Stimulated activated CD8-positive, alpha-beta memory T cell treated with anti-CD3 and anti-CD28 coated beads, Interleukin-7, amount 100 ng/mL, for 1 hour (primary cell): ENCODE data around the gene KCNJ2.

Source experiments
- DNase-seq, 2 donors: peaks; one replicate each; pipeline ENCODE4 v3.0.0-alpha.2; 2020; ENCODE audit warnings: low read depth in 2 of 2

Gene KCNJ2

DNA sequence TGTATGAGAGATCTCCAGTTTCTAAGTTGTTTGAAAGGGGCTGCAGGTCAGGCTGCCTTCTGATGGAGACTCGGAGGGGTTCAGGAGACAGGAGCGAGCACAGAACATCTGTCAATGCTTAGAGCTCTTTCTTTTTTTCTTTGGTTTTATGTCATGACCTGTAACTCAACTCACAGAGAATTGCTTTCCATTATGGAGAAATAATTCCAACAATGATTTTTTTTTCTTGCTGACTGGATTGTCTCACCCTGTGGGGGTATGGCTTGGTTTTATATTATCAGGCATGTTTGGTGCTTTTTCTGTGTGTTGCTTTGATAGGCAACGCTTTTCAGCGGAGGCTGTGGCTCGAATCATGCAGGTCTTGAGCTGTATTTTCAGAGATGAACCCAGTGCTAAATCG is 10.7 kb upstream of the KCNJ2 start:
- DNase-seq: no peak

DNA sequence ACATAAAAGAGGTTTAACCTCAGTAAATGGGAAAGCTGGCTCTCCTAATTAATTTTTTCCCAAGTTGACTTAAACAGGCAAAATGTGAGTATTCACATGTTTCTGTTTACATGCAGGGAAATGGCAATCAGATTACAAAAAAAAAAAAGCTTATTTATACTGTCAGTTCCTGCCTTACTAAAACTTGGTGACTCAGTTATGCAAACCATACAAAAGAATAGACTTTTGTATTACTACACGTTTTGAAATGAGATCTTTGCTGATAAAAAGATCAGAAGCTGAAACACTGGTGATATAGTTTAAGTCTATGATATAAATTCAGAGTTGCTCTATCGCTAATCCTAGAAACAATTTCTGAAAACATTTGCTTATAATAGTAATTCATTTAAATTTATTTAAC is 9.4 kb upstream of the KCNJ2 start:
- DNase-seq: no peak

DNA sequence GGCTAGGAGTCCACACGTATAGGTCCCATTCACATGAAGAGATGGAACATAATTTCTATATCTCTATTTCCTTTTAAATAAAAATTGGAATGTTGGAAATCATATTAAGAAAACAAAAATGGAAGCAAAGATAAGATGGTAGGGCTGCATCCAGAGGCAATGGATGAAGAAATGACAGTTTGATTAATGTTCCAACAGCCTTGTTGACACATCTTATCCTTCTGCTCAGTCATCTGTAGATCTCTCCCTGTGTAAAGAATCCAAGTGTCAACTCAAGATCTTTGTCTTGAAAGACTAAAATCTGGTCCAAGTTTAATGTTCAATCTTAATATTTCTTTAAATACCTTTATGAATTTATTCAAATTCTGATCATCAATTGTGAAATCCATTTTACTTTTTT is 7.8 kb upstream of the KCNJ2 start:
- no peak for DNase-seq

DNA sequence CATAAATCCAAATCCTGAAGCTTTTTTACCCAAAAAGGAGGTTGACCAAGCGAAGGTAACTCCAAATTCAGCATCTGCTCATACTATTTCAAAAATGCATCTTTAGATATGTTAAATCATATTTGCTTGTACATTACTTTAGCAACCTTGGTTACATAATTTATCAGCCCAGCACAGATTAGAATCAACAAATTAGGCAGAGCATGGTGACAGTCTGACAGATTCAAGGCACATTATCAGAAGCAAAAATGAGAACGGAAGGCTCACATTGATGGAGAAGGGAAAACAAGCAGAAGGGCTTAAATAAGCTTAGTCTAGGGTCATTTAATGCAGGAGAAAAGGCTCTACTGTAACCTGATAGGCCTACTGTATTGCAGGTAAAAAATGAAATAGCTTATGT is 3.9 kb upstream of the KCNJ2 start:
- no peak for DNase-seq

DNA sequence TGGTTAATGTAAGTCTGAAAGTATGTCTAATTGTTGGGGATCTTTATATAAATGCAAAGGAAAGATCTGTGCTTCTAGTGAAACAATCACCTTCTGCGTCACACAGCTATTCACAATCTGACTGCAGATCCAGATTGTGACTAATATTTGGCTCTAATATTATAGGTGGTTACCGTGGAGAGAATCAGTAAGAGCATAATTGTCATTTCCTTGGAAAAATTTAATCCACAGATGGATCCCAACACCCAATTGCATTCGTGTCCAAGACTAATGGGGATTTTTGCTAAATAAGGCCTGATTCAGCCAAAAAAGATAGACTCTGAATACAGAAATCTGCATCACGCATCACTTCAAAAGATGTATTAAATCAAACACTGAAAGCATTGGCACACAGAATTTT is 2.7 kb upstream of the KCNJ2 start:
- no peak for DNase-seq

- DNase-seq: no peak
These were observed 1.0 kb upstream of the KCNJ2 start for GRCh38 chr17:70168044-70168976.

DNA sequence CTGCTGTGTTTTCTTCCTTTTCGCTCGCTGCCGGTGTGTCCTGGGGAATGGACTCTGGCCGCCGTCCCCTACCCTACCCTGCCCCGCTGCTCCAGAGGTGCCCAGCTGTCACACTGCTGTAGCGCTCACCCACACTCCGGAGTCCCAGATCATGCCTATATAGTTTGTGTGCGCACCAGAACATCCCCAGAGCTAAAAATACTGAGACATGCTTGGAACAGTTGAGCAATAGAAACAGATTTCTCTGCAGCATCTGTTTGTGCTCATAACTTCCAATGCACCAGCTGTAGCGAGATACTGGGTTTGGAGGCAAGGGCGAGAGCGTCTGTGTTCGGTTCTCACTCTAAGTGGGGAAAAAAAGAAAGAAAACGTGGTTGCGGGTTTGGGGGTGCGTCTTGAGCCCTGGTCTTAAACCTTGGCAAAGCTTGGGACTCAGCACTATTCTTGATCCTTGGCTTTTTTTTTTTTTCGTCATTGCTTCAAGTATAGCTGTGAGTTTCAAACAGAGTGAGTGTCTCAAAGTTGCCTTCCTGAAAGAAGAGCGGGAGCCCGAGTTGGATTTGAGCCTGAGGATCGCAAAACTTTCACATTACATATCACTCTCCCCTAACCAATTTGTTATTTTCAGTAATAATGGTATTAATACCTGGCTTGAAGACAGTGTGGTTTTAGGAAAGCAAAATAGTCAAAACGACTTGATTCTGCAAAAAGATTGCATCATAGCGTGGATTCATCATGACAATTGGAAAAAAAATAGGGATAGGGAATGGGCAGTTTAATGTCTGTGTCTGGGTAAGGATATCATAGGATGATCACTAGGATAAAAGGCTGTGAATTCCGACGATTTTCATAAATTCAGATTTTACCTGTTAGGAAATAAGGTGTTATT is 621 bp downstream of the KCNJ2 start:
- no peak for DNase-seq

DNA sequence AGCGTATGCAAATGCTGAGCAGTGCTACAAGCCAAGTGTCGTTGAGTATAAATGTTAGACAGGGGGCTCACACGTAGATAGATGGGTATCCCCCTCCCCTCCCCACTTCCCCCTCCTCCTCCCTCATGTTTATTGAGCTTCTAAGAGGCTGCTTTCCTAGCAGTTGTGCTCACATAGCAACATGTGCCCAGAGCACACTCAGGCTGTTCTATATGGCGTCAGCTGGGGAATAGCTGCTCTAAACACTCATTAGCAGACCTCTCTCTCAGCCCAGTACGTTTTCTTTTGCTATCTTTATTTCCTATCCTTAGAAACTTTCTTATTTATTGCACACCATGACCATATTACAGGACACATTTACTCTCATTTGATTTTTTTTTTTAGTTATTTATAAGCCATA is 1.8 kb downstream of the KCNJ2 start:
- DNase-seq: no peak

DNA sequence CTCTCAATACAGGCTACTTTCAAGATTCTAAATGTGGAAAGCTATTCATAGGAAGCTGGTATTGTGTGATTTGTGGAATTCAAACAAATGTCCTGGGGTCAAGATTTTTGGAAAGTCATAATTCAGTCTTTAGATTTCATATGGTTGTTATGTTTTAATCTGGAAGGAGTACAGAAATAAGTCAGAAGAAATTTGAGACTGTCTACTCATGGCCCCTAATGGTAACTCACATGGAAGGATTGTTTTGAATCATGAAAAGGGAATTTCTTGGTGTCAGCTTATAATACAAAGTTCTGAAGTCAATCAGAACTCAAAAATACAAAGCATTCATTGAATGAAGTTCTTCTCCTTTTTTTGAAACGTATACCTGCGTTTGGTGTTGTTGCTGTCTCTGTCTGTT is 3.1 kb downstream of the KCNJ2 start:
- no peak for DNase-seq

- no peak for DNase-seq
These were observed 3.6 kb downstream of the KCNJ2 start for GRCh38 chr17:70172923-70173322.

DNA sequence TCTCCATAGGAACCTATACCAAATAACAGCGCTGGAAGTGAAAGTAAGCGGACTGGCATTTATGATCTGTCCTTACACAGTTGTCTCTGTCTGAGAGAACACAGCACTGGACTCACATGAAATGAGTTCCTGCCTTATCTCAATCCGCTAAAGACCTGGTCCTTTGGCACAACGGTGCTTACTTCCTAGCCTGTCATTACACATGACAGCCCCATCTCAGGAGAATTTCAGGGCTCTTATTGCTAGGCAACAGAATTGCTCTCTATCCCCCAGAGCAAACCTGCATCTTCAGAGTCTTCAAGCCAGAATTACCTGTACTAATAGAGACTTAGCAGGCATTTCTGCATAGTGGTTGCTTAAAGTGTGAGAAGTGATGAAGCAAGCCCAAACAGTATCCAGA is 4.3 kb downstream of the KCNJ2 start:
- no peak for DNase-seq

GRCh38 chr17:70181376-70181775 is 12.0 kb downstream of the KCNJ2 start:
- DNase-seq: no peak

- no peak for DNase-seq
These were observed 12.5 kb downstream of the KCNJ2 start for GRCh38 chr17:70181866-70182265.

- no peak for DNase-seq
These were observed 14.2 kb downstream of the KCNJ2 start for GRCh38 chr17:70183508-70183907.

GRCh38 chr17:70184207-70184606 is 14.9 kb downstream of the KCNJ2 start:
- no peak for DNase-seq

GRCh38 chr17:70184770-70185169 is 15.4 kb downstream of the KCNJ2 start:
- no peak for DNase-seq

DNA sequence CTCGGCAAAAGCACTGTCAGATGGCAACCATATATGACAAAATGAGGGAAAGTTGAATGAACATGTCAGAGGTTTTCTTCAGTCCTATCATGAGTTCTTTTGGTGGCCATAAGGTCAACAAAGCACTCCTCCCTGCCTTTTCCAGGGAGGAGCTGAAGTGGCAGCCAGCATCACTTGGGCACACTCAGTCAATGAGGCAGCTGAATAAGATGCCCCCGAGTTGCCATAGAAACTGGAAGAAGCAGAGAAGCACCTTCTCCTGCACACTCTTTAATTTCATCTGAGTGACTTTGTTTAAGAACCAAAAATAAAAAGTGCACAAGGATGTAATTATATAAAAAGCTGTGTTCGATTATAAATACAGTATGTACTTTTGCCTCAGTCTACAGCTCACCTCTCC is 16.0 kb downstream of the KCNJ2 start:
- DNase-seq: no peak

- DNase-seq: no peak
These were observed 18.1 kb downstream of the KCNJ2 start for GRCh38 chr17:70187383-70187782.

- no peak for DNase-seq
These were observed 21.9 kb downstream of the KCNJ2 start for GRCh38 chr17:70190959-70191805.

DNA sequence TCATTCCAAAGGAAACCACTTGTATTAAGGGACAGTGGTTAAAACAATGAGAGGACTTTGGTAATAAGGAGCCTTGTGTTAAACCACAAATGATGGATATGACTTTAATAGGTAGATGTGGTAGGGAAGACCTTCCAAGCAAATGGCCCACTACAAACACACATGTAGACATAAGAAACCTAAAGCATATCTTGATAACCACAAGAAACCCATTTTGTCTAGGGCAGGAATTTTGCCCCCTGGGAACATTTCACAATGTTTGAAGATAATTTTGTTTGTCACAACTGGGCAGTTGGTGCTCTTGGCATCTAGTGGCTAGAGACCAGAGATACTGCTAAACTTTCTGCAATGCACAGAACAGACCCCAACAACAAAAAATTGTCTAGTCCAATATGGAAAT is 25.8 kb downstream of the KCNJ2 start:
- DNase-seq: no peak

DNA sequence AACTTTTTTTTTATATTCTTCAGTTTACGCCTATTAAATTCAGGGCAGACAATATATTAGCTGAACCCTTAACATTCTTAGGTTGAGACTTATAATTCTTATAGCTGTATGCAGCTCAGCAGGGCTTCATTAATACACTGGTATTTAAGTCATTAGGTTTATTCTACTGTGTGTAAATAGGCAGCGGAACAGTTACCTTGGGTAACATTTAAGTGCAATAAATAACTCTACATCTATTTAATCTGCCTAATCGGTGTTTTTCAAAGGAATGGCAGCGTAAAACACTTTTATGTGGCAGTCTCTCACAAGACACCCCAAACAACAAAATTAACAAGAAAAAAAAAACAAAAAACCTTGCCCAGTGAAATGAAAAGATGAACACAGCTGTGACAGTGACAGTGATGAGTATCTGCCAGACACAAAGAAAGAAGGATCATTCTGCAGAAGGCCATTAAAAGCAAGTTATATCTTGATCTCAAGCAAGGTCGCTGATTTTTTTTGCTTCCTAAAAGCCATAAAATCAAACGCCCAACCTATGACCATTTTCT is 32.6 kb downstream of the KCNJ2 start:
- no peak for DNase-seq

DNA sequence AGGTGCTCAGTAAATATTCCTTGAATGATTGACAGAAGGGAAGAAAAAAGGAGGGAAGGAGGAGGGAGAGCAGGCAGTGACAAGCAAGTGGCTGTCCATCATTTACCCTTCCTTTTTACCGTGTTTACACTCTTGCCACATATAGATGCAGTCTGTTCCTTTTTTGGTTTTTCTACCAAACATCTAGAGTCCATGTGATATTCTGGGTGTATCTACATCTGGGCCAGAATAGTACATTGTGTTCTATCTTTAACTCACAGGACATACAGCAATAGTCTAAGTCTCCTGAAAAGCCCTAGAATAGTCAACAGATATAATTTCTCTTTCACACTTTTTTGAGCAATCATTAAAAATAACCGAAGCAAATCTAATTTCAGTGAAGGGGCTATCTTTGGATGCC is 33.5 kb downstream of the KCNJ2 start:
- DNase-seq: no peak
